IMR-90 (cell line): ENCODE results near the gene CARS2.

Source experiments
- CEBPB ChIP-seq: IDR thresholded peaks from 2 replicates; pipeline ENCODE4 v1.6.1; 2012; ENCODE audit warnings: low read depth, low read length, improper control_type of control experiment
- CHD1 ChIP-seq: IDR thresholded peaks from 2 replicates; pipeline ENCODE4 v1.6.1; 2012; ENCODE audit warnings: low read depth, low read length, improper control_type of control experiment
- FOS ChIP-seq: fragments of 150-350 bp; IDR thresholded peaks from 2 replicates; pipeline ENCODE4 v1.6.1; 2016; ENCODE audit warnings: low read depth, low read length
- MAZ ChIP-seq: IDR thresholded peaks from 2 replicates; pipeline ENCODE4 v1.6.1; 2012; ENCODE audit warnings: low read depth, mild to moderate bottlenecking, low read length, improper control_type of control experiment, moderate library complexity, borderline replicate concordance
- MXI1 ChIP-seq: IDR thresholded peaks from 2 replicates; pipeline ENCODE4 v1.6.1; 2012; ENCODE audit warnings: low read depth, mild to moderate bottlenecking, low read length, moderate library complexity, borderline replicate concordance
- POLR2A ChIP-seq: IDR thresholded peaks from 2 replicates; pipeline ENCODE4 v1.6.1; 2012; ENCODE audit warnings: mild to moderate bottlenecking, low read depth, low read length
- RAD21 ChIP-seq: IDR thresholded peaks from 2 replicates; pipeline ENCODE4 v1.6.1; 2012; ENCODE audit warnings: low read length, improper control_type of control experiment
- RFX5 ChIP-seq: IDR thresholded peaks from 2 replicates; pipeline ENCODE4 v1.8.0; 2012; ENCODE audit warnings: low read depth, mild to moderate bottlenecking, low read length, moderate library complexity
- SMC3 ChIP-seq: fragments of 150-350 bp; IDR thresholded peaks from 2 replicates; pipeline ENCODE4 v1.6.1; 2016; ENCODE audit warnings: low read depth, mild to moderate bottlenecking, antibody characterized with exemption, low read length, moderate library complexity
- TF ChIP-seq, protein P1 (sequence below): conservative IDR thresholded peaks from 2 replicates; pipeline ENCODE4 v1.5.1; 2012; ENCODE audit warnings: mild to moderate bottlenecking, low read depth, low read length, improper control_type of control experiment
- TF ChIP-seq, protein P2 (sequence below): fragments of 150-350 bp; IDR thresholded peaks from 2 replicates; pipeline ENCODE4 v1.6.1; 2017; ENCODE audit warnings: mild to moderate bottlenecking, antibody characterized with exemption, low read length, low read depth
- TF ChIP-seq, protein P3 (sequence below): fragments of 150-350 bp; IDR thresholded peaks from 2 replicates; pipeline ENCODE4 v1.6.1; 2016; ENCODE audit warnings: low read depth, mild to moderate bottlenecking, low read length, moderate library complexity, borderline replicate concordance

DNA sequence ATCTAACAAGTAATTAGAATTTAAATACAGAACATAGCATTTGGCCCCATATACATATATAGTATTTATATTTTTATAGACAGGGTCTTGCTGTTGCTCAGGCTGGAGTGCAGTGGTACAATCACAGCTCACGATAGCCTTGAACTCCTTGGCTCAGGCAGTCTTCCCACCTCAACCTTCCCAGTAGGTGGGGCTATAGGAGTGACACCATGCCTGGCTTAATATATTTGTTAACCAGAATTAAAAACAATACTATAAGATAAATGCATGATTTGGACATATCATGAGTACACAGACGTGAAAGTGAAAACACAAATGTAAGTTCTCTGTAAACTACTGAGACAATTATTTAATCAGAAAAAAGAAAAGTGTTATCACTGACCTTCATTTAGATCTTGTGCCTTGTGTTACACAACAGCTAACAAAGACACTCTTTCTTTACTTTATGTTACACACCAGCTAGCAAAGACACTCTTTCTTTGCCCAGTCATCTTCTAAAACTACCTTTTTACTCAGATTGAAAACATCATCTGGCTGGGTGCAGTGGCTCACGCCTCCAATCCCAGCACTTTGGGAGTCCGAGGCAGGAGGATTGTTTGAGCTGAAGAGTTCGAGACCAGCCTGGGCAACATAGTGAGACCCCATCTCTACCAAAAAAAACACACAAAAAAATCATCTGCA, 22.6 kb downstream of the CARS2 start:
- TF ChIP-seq CEBPB (no peak), MXI1 (no peak), POLR2A (no peak), RFX5 (no peak), MAZ (no peak), SMC3 (peak; percentile 24; the same call in 1 of the 2 replicates), RAD21 (peak; percentile 41; the same call in 1 of the 2 replicates), FOS (no peak), CHD1 (no peak)
- TF ChIP-seq, protein P1, sequence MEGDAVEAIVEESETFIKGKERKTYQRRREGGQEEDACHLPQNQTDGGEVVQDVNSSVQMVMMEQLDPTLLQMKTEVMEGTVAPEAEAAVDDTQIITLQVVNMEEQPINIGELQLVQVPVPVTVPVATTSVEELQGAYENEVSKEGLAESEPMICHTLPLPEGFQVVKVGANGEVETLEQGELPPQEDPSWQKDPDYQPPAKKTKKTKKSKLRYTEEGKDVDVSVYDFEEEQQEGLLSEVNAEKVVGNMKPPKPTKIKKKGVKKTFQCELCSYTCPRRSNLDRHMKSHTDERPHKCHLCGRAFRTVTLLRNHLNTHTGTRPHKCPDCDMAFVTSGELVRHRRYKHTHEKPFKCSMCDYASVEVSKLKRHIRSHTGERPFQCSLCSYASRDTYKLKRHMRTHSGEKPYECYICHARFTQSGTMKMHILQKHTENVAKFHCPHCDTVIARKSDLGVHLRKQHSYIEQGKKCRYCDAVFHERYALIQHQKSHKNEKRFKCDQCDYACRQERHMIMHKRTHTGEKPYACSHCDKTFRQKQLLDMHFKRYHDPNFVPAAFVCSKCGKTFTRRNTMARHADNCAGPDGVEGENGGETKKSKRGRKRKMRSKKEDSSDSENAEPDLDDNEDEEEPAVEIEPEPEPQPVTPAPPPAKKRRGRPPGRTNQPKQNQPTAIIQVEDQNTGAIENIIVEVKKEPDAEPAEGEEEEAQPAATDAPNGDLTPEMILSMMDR, result peak; percentile 23; the same call in 1 of the 2 replicates
- TF ChIP-seq, protein P2, sequence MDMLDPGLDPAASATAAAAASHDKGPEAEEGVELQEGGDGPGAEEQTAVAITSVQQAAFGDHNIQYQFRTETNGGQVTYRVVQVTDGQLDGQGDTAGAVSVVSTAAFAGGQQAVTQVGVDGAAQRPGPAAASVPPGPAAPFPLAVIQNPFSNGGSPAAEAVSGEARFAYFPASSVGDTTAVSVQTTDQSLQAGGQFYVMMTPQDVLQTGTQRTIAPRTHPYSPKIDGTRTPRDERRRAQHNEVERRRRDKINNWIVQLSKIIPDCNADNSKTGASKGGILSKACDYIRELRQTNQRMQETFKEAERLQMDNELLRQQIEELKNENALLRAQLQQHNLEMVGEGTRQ, result no peak
- TF ChIP-seq, protein P3, sequence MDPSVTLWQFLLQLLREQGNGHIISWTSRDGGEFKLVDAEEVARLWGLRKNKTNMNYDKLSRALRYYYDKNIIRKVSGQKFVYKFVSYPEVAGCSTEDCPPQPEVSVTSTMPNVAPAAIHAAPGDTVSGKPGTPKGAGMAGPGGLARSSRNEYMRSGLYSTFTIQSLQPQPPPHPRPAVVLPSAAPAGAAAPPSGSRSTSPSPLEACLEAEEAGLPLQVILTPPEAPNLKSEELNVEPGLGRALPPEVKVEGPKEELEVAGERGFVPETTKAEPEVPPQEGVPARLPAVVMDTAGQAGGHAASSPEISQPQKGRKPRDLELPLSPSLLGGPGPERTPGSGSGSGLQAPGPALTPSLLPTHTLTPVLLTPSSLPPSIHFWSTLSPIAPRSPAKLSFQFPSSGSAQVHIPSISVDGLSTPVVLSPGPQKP, result no peak
